Femur (tissue), 1 donor: ENCODE data around the gene PBX4.

ENCODE experiments used
- DNase-seq: peaks from one replicate; pipeline ENCODE4 v3.0.0-alpha.2; 2017

PBX4 gene

DNA sequence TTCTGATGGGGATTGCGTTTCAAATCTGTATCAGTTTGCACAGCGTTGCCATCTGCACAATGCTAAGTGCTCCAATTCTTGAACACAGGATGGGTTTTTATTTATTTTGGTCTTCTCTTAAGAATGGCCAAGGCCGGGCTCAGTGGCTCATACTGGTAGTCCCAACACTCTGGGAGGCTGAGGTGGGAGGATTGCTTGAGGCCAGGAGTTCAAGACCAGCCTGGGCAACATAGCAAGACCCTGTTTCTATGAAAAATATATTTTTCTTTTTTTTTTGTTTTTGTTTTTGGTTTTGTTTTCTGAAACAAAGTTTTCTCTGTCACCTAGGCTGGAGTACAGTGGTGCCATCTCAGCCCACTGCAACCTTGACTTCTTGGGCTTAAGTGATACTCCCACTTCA is 95.3 kb downstream of the PBX4 start:
- no peak for DNase-seq

DNA sequence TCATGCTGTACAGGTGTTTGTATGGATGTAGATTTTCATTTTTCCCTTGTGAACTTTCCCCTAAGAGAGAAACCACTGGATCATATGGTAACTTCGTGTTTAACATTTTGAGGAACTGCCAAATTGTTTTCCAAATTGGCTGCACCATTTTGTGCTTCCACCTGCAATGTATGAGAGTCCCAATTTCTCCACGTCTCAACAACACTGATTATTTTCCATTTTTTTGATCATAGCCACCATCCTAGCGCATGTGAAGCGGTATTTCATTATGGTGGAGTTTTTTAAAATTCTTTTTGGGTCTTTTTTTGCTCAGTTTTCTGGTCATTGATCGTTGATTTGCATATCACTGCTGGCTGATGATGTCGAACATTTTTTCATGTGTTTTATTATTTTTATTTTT is 97.5 kb downstream of the PBX4 start:
- no peak for DNase-seq

DNA sequence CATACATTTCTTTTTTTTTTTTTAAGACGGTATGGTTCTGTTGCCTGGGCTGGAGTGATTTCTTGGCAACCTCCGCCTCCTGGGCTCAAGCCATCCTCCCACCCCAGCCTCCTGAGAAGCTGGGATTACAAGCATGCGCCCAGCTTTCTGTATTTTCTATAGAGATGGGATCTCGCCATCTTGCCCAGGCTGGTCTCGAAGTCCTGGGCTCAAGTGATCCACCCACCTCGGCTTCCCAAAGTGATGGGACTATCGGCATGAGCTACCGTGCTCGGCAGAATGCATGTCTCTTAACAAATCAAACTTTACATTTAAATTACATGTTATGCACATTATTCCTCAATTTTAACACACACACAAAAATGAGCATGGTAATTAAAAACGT is 101.3 kb downstream of the PBX4 start:
- no peak for DNase-seq

DNA sequence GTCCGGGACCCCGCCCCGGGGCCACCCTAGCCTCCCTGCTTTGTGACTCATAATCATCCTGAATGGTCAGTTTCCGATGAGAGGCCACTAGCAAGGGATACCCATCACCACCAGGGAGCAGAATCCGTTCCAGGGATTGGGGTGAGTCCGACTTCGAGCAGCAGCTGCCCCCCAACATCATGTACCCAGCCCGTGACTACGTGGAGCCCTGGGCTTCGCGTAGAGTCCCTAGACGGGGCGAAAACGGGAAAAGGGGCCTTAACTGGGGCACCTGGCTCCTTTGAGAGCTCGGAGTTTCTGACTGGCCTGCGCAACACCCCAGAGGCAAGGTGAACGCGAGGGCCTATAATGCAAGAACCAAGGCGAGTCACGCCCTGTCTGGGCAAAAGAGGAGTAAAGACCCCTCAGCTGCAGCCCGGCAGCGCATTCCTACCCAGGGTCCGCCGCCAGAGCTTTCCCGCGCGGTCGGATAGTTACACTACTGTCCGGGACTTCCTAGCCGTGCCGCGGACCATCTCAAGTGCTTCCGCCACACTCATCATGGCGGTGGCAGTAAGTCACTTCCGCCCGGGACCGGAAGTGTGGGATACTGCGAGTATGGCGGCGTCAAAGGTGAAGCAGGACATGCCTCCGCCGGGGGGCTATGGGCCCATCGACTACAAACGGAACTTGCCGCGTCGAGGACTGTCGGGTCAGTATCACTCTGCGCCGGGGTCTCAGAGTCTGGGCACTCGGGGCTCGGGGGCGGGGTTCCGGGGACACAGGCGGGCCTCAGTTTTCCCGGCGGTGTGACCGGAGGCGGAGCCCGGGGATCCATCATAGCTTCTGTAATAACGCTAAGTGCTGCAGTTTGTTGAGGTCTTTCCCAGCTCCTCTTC is 102.6 kb downstream of the PBX4 start, which contains the start of gene NDUFA13:
NDUFA13 (plus strand) TSS at position 584 of the 878 bp plus-strand sequence; CDS start at position 598, 14 bp downstream.
- peak; percentile 97 for DNase-seq

DNA sequence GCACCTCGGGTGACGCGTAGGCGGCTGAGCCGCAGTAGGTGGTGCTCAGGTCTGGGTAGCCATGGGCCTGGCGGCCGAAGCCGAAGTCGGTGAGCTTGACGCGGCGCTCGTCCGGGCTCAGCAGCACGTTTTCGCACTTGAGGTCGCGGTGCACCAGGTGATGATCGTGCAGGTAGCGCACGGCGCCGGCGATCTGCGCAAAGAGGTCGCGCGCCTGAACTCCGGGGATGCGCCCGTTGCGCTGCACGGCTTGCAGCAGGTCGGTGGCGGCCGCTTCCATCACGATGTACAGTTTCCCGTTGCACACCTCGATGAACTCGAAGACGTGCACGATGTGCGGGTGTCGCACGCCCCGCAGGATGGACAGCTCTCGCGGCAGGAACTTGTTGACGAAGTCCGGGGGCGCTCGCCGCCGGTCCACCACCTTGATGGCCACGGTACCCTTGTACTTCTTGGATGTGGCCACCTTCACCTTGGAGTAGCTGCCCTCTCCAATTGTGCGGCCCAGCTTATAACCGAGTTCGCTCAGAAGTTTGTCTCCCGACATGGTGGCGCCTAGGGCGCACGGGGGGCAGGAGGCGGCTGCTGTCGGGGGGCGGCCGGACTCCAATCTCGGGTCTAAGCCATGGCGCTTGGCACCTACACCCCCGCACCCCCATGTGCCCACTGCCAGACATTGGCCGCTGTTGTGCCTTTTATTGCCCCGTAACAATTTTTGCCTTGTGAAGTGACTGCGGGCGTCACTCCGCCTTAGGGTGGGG is 103.4 kb downstream of the PBX4 start, which contains the start of gene TSSK6:
TSSK6 (minus strand) TSS at position 668 of the 761 bp plus-strand sequence; CDS start at position 547, 121 bp downstream.
- no peak for DNase-seq

DNA sequence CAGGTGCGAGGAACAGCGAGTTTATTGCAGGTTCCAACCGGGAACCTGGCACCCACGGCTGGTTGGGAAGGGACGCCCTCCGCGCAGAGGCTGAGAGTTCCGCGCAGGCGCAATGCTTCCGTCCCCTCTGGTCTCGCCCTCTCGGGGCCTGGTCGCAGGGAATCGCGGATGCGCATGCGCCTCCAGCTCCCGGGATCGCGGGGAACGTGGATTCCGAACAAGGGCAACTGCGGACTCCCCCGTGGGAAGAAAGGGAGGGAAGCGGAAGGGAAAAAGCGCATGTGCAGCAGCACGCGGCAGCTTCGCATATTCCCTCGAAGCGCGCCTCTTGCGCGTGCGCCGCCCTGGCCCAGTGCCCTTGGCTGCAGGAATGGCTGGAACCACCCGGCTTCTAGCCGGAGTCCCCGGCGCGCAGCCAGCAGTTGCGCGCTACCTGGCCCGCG is 104.3 kb downstream of the PBX4 start:
- peak; percentile 86 for DNase-seq

DNA sequence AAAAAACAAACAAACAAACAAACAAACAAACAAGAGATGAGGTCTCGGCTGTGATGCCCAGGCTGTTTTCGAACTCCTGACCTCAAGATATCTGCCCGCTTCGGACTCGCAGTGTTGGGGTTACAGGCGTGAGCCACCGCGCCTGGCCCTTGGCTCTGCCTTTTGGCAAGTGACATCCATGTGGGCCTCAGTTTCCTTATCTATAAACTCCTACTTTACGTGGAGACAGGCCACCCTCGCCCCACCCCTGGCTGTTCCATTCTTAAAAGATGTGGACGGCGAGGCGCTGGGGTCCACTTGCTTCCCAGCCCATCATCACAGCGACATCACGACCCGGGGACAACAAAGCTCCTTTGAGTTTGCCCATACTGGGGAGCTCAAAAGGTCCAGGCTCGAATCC is 104.8 kb downstream of the PBX4 start:
- DNase-seq, result no peak
